DMS79 treated with DMSO at 0.1 percent for 48 hours (cell line): ENCODE measurements around the gene OSTF1.

Source experiments
- DNase-seq: peaks from one replicate; lab custom pipeline; 2025; lab: John Stamatoyannopoulos, UW

OSTF1 gene

DNA sequence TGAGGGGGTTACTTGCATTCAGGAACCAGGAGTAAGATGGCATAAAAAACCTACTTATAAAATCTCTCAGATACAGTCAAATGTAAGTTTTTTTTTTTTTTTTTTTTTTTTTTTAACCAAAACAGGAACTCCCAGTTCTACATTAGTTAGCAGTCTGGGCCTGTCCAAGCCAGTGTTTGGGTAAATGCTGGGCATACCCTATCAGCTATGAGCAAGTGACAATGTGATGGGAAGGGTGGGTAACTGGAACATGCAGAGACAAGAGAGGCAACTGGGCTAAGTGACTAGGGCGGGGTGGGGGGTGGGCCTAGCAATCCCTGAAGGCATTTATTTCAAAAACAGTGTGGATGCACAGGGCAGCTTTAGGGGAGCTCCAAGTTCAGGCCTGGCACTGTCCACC lies 2.7 kb upstream of the OSTF1 start:
- DNase-seq, result no peak

DNA sequence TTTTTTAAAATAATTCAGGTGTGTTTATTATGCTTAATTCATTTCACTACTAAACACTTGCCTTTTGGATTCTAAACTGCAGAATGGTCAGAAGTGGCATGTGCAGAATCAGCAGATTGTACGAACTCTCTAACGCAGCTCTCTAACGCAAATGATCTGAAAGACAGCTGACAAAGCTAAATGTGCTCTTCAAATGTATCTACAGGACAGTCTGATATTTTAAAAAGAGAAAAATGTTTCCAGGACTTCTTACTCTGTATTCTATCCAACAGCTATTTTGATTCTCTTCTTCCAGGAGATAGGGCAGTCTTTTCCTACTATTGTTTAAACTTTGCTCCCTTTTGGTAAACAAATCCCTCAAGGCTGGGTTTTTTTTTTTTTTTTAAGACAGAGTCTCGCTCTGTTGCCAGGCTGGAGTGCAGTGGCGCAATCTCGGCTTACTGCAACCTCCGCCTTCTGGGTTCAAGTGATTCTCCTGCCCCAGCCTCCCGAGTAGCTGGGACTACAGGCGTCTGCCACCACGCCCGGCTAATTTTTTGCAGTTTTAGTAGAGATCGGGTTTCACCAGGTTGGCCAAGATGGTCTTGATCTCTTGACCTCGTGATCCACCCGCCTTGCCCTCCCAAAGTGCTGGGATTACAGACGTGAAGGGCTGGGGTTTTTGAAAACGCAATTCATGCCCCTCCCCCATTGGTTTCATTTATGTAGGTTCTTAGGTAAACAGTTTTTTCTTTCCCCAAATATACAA lies 1.6 kb upstream of the OSTF1 start:
- DNase-seq, result no peak

- DNase-seq, result peak; percentile 8
These were observed 958 bp upstream of the OSTF1 start for GRCh38 chr9:75087289-75087823.

DNA sequence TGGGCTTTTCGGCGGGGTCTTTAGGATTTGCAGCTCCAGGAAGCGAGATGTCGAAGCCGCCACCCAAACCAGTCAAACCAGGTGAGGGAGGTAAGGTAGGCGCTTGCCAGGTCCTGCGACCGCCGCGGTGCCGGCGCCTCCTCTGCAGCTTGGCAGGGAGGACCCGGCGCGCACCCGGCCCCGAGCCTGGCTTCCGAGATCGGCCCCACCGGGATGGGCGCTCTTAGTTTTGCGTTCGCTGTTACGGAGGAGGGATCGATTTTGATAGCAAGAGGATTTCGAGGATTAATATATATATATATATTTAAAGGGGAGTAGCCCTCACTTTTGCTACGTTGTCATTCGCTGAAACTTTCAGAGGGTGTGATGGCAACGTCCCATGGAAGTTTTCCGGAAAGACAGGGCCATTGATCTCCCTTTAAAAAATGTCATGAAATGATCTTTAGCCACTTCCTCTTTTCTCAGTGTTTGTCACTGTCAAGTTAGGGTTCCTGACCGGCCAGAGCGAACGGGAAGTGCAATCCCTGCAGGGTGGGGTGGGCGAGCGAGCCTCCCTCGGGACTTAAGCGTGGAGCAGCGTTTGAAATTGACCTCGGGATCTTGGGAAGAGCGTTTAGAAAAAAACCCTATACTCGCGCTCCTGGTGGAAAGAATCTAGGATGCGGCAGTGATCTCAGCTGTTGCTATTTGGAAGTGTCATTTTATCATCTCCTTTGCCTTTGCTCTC lies 495 bp downstream of the OSTF1 start:
- peak; percentile 1 for DNase-seq

DNA sequence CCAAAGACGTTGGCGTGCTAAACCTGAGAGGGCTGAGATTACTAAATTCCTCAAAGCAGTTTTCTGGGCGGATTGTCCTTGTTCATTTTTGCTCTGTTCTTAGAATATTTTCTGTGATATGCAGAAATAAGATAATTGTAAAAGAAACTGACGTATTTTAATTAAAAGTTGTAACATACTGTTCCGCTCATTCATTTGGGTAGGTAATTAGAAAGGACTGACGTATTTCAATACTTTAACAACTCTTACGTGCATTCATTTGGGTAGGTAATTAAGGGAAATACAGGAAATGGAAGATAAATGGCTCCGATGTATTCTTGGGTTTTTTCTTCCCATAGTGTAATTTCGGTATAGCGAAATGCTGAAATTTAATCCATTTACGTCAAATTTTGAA lies 1.1 kb downstream of the OSTF1 start:
- no peak for DNase-seq

- no peak for DNase-seq
These were observed 2.3 kb downstream of the OSTF1 start for GRCh38 chr9:75090579-75090978.

- no peak for DNase-seq
These were observed 4.5 kb downstream of the OSTF1 start for GRCh38 chr9:75092766-75093165.

GRCh38 chr9:75096796-75097195 lies 8.5 kb downstream of the OSTF1 start:
- DNase-seq, result no peak

DNA sequence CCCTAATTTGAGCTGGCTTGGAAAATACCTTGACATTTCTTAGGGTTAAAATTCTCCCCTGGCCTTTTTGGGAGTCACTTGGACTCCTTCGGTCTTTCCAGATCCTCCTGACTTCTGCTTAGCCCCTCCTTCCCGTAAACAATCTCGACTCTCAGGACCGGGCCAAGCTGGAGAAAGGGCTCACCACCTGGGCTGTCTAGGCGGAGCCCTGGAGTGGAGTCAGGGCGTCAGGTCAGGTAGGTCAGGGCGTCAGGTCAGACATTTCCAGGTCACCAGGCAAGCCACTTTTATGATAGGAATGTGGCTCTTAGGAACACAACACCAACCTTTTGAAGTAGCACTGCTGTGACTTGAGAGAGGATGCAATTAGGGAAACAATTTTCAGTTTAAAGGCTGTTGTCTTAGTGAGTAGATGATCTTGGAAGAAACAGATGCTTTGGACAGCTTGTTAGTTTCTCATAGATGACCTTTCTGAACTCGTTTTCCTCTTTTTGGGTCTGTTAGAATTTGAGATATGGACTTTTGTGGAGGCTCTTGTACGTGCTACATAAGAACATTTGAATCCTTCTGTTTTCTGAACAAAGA lies 12.8 kb downstream of the OSTF1 start:
- no peak for DNase-seq

DNA sequence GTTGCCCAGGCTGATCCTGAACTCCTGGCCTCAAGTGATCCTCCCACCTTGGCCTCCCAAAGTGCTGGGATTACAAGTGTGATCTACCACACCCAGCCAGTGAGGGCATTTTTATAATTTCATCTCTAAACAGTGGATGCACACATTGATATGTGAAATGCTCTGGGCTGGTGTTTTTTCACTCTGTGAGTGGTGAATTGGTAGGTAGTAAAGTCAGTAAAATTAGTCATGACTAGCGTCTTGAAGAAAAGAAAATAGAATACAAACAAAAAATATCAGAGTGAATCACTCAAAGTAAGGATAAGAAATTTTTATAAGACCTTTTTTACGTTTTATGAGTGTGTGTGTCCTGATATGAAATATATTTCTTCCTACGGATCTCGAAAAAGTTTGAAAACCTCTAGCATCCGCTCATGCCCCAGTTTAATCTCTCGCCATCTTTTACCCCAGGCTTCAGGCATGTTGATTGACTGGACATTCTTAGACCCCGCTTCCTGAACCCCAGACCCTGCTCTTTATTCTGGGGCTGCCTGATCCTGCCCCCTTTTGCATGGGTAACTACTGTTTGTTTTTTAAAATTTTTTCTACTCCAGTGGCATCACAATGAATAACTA lies 14.0 kb downstream of the OSTF1 start:
- DNase-seq, result no peak

DNA sequence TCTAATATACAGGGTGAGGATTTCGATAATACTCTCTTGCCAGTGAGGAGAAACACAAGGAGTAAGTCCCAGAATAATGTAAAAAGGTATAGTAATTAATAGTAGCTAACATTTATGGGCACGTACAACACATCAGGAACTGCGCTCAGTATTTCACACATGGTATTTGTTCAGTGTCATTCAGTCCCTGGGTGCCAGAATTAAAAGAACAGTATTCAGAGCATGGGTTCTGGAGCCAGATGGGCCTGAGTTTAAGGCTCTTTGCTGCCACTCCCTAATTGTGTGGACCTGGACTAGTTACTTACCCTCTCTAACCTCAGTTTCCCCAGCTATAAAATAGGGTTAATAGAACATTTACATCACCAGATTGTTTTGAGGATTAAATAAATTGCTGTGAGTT lies 16.3 kb downstream of the OSTF1 start:
- no peak for DNase-seq

DNA sequence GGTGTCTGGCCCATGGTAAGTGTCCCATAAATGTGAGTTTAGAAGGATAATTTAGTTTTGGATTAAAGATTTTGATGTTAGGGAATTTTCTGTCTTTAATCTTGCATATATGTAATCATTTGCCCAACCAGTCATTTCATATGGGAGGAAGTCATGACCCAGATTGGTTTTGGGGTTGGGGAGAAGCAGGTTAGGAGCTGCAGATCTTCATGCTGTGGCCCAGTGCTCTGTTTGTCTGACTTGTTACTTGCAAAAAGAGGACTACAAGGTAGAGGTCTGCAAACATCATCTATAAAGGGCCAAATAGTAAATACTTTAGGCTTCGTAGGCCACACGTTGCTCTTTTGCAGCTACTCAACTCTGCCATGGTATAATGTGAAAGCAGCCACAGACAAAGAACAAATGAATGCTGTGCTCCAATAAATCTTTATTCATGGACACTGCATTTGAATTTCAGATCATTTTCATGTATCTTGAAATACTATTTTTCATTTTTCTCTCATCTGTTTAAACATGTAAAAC lies 16.8 kb downstream of the OSTF1 start:
- DNase-seq, result no peak

DNA sequence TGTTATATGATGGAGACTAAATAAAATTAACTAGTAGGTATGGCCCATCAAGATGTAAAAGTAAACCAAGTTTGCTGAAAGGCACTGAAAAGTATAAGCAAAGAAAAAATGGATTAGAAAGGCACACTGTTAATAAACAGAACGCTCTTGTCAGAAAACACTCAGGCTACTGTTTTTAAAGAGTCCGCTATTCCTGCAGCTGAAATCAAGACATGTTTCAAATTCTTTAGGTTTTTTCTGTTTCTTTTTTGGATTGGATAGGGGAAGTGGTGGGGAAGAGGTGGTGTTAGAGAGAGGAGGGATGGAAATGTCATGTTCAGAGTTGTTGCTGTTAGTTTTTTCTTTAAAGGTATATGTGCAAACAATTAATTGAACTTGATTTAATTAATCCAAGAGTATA lies 17.5 kb downstream of the OSTF1 start:
- no peak for DNase-seq

- no peak for DNase-seq
These were observed 18.5 kb downstream of the OSTF1 start for GRCh38 chr9:75106857-75107256.

- DNase-seq, result no peak
These were observed 20.3 kb downstream of the OSTF1 start for GRCh38 chr9:75108571-75108970.

DNA sequence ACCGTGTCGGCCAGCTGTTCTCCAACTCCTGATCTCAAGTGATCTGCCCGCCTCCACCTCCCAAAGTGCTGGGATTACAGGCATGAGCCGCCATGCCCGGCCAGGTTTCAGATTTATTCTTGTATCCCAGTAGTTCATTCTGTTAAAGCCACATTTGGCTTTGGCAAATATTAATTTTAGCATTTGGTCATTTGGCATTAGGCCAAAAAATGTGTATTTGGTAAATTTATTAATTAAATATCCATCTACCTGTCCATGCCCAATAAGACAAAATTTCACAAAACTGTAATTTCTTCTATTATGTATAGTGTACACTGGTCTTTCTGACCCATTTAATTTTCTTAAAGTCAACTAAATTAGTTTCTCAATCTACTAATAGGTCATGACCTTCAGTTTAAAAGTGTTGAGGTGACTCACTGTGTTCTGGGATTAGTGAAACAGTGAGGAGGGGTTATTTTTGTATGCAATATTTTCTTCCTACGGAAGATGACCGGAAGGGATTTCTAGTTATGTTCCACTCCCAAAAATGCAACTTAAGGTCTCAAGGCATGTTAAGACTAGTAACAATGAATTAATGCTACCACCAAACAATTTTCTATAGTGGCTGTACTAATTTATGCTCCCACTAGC lies 21.0 kb downstream of the OSTF1 start:
- no peak for DNase-seq

GRCh38 chr9:75111019-75111622 lies 22.8 kb downstream of the OSTF1 start:
- DNase-seq, result no peak

DNA sequence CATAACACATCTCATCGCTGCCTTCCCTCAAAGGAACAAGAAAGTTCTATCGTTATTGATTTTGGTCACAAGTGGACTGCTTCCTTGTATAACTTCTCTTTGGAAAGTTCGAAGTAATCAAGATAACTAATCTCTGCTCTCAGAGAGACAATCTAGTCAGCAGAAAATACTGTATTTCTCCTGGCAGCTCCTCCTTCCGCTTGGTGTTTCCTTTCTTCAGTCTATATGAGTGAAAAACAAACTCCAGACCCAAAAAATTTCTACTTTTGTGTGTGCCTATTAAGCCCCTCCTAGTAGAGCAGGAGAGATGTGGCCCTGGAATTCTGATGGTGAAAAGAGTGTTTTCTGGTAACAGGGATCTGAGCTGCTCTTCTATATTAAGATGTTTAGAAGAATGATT lies 24.5 kb downstream of the OSTF1 start:
- DNase-seq, result no peak

- DNase-seq, result no peak
These were observed 28.0 kb downstream of the OSTF1 start for GRCh38 chr9:75116306-75116705.

DNA sequence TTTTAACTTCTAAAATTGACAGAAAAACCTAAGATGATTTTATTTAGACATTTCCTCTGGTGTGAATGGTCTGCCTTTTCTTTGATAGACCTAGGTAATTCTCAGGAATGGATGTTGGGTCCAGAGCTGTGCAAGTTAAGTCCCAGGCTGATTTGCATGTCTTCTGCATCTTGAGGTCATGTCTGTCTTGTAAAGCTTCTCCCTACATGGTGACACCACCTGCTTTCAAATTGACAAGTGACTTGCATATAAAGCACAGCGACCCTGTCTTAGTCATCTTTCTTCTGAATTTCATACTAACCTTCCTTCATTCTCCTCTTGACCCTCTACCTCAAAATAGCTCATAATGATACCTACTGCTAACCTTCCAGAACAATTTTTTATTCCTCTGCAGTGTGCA lies 29.2 kb downstream of the OSTF1 start:
- no peak for DNase-seq

DNA sequence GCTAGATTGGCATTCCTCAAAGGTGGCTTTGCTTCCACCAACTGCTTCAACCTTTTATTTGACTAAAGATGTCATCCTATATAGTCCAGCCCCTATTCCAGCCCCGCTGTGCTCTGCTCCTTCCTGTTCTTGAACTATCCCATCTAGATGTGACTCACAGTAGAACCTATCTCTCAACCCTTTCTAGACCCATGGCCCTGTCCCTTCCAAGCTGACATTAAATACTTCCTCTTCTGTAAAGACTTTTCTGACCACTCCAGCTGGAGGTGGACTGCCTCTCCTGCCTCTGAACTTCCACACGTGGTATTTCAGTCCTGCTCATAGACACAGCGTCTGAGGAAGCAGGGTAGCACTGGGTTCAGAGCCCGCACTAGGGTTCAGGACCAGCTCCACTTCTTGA lies 32.4 kb downstream of the OSTF1 start:
- no peak for DNase-seq
